GM19452 (cell line): ENCODE measurements around the gene MICALL2.

ENCODE experiments used
- ATAC-seq: cut with Tn5 transposase; IDR thresholded peaks from one replicate; pipeline ENCODE4 v1.9.1; 2021; ENCODE audit not compliant: unreplicated experiment

MICALL2 gene

GRCh38 chr7:1470901-1471300 lies 11.6 kb upstream of the MICALL2 start:
- ATAC-seq, result no peak

GRCh38 chr7:1468643-1469298 lies 9.5 kb upstream of the MICALL2 start:
- no peak for ATAC-seq

- no peak for ATAC-seq
Measured at GRCh38 chr7:1468203-1468602, 8.9 kb upstream of the MICALL2 start.

- no peak for ATAC-seq
Measured at GRCh38 chr7:1466524-1467271, 7.4 kb upstream of the MICALL2 start.

GRCh38 chr7:1464694-1465093 lies 5.4 kb upstream of the MICALL2 start:
- ATAC-seq, result no peak

- no peak for ATAC-seq
Measured at GRCh38 chr7:1463676-1464223, 4.5 kb upstream of the MICALL2 start.

GRCh38 chr7:1461646-1462375 lies 2.5 kb upstream of the MICALL2 start:
- ATAC-seq, result no peak

- no peak for ATAC-seq
Measured at GRCh38 chr7:1460821-1461645, 1.8 kb upstream of the MICALL2 start.

GRCh38 chr7:1459920-1460820 lies 900 bp upstream of the MICALL2 start:
- ATAC-seq, result no peak

GRCh38 chr7:1459512-1459892 lies 232 bp upstream of the MICALL2 start:
- ATAC-seq, result peak; percentile 92

GRCh38 chr7:1457949-1458682 lies 1.2 kb downstream of the MICALL2 start:
- ATAC-seq, result no peak

- no peak for ATAC-seq
Measured at GRCh38 chr7:1457059-1457948, 2.0 kb downstream of the MICALL2 start.

- ATAC-seq, result no peak
Measured at GRCh38 chr7:1455955-1456354, 3.3 kb downstream of the MICALL2 start.

- no peak for ATAC-seq
Measured at GRCh38 chr7:1455241-1455939, 3.9 kb downstream of the MICALL2 start.

- no peak for ATAC-seq
Measured at GRCh38 chr7:1454542-1454941, 4.7 kb downstream of the MICALL2 start.

- no peak for ATAC-seq
Measured at GRCh38 chr7:1452205-1452604, 7.1 kb downstream of the MICALL2 start.

GRCh38 chr7:1450987-1451386 lies 8.3 kb downstream of the MICALL2 start:
- ATAC-seq, result no peak

- no peak for ATAC-seq
Measured at GRCh38 chr7:1450431-1450830, 8.8 kb downstream of the MICALL2 start.
